Parathyroid adenoma (tissue), 2 donors: ENCODE results near the gene MAGI2.

Experiments
- H2AFZ ChIP-seq: fragments of 300-600 bp; sonication (generic); one replicate; pipeline ENCODE4 v1.7.0; 2017; ENCODE audit warnings: antibody characterized with exemption, mild to moderate bottlenecking
- H3K27ac ChIP-seq: fragments of 300-600 bp; sonication (generic); one replicate; pipeline ENCODE4 v1.7.0; 2017
- H3K27me3 ChIP-seq: fragments of 300-600 bp; sonication (generic); one replicate; pipeline ENCODE4 v1.7.0; 2017; ENCODE audit warnings: low read length; ENCODE audit not compliant: control insufficient read depth, insufficient read depth
- H3K36me3 ChIP-seq: fragments of 300-600 bp; sonication (generic); one replicate; pipeline ENCODE4 v1.7.0; 2017; ENCODE audit warnings: low read length; ENCODE audit not compliant: control insufficient read depth, insufficient read depth
- H3K4me1 ChIP-seq: fragments of 300-600 bp; sonication (generic); one replicate; pipeline ENCODE4 v1.7.0; 2017; ENCODE audit warnings: control low read depth
- H3K4me2 ChIP-seq: fragments of 300-600 bp; sonication (generic); one replicate; pipeline ENCODE4 v1.7.0; 2017; ENCODE audit warnings: low read length
- H3K4me3 ChIP-seq: fragments of 300-600 bp; sonication (generic); one replicate; pipeline ENCODE4 v1.7.0; 2017; ENCODE audit warnings: low read depth, low read length
- H3K79me2 ChIP-seq: fragments of 300-600 bp; sonication (generic); one replicate; pipeline ENCODE4 v1.7.0; 2017; ENCODE audit warnings: control low read depth
- H3K9ac ChIP-seq: fragments of 300-600 bp; sonication (generic); one replicate; pipeline ENCODE4 v1.7.0; 2017; ENCODE audit warnings: mild to moderate bottlenecking
- H3K9me3 ChIP-seq: fragments of 300-600 bp; sonication (generic); one replicate; pipeline ENCODE4 v1.7.0; 2017; ENCODE audit warnings: low read length; ENCODE audit not compliant: control insufficient read depth
- TF ChIP-seq, protein P1 (sequence below): fragments of 300-600 bp; sonication (generic); IDR thresholded peaks from one replicate; pipeline ENCODE4 v1.7.0; 2017; ENCODE audit warnings: antibody characterized with exemption, mild to moderate bottlenecking
- donor health status: primary hyperparathyroidism.

The MAGI2 gene

DNA sequence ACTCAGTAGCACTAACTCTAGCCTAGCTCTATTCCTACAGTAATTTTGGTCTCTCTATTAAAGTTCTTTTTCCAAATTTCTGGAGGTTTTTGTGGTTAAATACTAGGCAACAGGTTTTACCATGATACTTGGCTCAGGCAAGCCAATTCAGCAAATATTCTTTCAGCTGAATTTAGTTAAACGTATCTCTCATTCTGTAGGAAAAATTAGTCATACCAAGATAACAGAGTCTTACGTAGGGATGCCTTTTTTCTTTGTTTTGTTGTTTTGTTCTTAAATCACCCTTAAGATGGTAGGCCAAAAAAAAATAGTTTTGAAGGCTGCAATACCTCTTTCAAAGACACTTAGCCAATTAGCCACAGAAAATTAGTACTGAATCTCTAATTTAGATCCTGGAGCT is 180.5 kb downstream of the MAGI2 start:
- no peak overlapping the region for H3K4me2 ChIP-seq
- TF ChIP-seq, protein P1, sequence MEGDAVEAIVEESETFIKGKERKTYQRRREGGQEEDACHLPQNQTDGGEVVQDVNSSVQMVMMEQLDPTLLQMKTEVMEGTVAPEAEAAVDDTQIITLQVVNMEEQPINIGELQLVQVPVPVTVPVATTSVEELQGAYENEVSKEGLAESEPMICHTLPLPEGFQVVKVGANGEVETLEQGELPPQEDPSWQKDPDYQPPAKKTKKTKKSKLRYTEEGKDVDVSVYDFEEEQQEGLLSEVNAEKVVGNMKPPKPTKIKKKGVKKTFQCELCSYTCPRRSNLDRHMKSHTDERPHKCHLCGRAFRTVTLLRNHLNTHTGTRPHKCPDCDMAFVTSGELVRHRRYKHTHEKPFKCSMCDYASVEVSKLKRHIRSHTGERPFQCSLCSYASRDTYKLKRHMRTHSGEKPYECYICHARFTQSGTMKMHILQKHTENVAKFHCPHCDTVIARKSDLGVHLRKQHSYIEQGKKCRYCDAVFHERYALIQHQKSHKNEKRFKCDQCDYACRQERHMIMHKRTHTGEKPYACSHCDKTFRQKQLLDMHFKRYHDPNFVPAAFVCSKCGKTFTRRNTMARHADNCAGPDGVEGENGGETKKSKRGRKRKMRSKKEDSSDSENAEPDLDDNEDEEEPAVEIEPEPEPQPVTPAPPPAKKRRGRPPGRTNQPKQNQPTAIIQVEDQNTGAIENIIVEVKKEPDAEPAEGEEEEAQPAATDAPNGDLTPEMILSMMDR, result no peak
- no peaks in the 10 kb centered on the region for H3K79me2 ChIP-seq
- no peak overlapping the region for H2AFZ ChIP-seq
- H3K27me3 ChIP-seq, result no peaks in the 10 kb centered on the region
- no peak overlapping the region for H3K27ac ChIP-seq
- H3K9ac ChIP-seq, result no peak overlapping the region
- H3K4me3 ChIP-seq, result no peak overlapping the region
- no peaks in the 10 kb centered on the region for H3K4me1 ChIP-seq
- no peaks in the 10 kb centered on the region for H3K36me3 ChIP-seq
- no peaks in the 10 kb centered on the region for H3K9me3 ChIP-seq

DNA sequence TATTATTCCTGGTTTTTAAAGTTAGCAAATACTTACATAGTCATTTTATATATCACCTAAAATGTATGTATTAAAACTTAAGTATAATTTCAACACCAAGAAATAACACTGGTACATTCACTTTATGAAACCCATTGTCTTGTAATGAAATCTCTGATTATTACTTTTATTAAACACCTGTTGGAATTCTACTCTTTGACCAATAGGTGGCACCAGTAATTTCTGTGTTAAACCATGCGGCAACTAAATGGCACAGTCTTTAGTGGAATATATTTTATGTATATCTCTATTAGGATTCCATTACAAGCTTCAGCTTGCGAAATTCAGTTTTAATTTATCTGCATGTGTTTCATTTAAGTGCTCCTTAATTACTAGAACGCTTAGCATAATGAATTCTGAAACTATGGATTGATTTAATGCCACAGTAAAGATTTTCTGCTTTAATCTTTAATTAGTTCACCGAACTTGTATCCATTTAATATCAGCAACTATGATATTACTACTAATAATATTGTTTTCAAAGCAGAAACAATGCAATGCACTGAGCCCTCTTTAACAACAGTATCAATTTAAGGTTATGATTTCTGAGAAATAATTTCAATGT is 181.3 kb downstream of the MAGI2 start:
- no peak overlapping the region for H3K4me3 ChIP-seq
- H3K27ac ChIP-seq, result no peak overlapping the region
- TF ChIP-seq, protein P1, result peak; percentile 65

DNA sequence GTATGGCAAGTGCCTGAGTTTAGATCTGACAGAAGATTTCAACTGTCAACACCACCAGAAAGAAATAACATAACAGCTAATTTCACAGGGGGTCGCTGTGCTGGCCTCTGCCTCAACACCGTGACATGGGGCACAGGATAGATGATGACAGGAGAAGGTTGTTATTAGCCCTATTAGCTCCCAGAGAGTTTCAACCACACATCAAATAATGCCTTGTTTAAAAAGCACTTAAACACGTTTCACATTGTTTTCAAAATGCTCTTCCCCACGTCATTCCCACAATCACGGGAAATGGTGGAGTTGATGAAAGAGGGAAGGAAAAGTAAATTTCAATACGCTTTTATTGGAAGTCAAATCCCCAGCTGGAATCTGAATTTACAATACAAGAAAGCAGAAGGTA is 184.7 kb downstream of the MAGI2 start:
- Histone ChIP-seq H3K4me1 (no peaks in the 10 kb centered on the region), H3K79me2 (no peaks in the 10 kb centered on the region), H3K9me3 (no peaks in the 10 kb centered on the region), H3K36me3 (no peaks in the 10 kb centered on the region), H3K9ac (no peak overlapping the region), H2AFZ (no peak overlapping the region), H3K27ac (no peak overlapping the region), H3K4me3 (no peak overlapping the region), H3K4me2 (no peak overlapping the region), H3K27me3 (no peaks in the 10 kb centered on the region)
- TF ChIP-seq, protein P1, result no peak

More for the DNA sequence above, 181.3 kb downstream of the MAGI2 start:
- no peaks in the 10 kb centered on the region for H3K9me3 ChIP-seq
- no peaks in the 10 kb centered on the region for H3K79me2 ChIP-seq
- no peak overlapping the region for H3K4me2 ChIP-seq
- H3K36me3 ChIP-seq, result no peaks in the 10 kb centered on the region
- H3K4me1 ChIP-seq, result no peaks in the 10 kb centered on the region
- no peak overlapping the region for H3K9ac ChIP-seq
- H3K27me3 ChIP-seq, result no peaks in the 10 kb centered on the region
- no peak overlapping the region for H2AFZ ChIP-seq

DNA sequence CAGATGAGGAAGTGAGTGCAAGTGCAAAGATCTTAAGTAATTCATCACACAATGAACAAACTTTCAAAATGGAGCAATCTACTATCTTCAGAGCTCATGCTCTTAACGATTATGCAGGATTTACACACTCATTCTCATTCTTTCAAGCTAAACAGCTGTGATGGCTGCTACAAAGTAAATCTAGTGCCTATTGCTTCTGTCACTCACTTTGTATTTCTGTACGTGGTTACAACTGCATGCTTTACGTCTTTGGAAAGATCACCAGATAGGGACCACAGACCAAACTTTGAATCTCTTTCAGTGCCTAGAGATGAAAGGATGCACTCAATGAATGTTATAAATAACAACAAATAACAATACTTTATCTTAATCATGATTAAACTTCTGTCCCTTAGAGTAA is 194.6 kb downstream of the MAGI2 start:
- Histone ChIP-seq H3K4me3 (no peak overlapping the region), H3K9me3 (no peaks in the 10 kb centered on the region), H3K36me3 (no peaks in the 10 kb centered on the region), H2AFZ (no peak overlapping the region), H3K4me1 (no peaks in the 10 kb centered on the region), H3K9ac (no peak overlapping the region), H3K27ac (no peak overlapping the region), H3K4me2 (no peak overlapping the region), H3K27me3 (no peaks in the 10 kb centered on the region), H3K79me2 (no peaks in the 10 kb centered on the region)
- TF ChIP-seq, protein P1, result no peak

DNA sequence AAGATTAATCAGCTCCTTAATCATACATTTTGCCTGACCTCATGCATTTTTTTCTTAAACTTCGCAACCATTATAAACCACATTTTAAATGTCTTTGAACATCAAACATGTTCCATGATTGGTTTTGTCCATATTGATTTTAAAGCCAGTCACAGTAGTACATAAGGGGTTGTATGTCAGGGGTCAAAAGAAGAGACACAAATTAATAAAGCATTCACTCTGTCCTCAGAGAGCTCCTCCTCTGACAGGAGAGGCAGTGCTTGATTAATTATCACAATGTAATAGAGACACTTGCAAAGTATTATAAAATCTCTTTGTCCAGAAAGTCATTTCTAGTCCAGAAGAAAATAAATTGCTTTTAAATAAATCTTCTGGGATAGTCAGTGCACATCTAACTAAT is 195.5 kb downstream of the MAGI2 start:
- Histone ChIP-seq H3K9me3 (no peaks in the 10 kb centered on the region), H3K36me3 (no peaks in the 10 kb centered on the region), H3K4me3 (no peak overlapping the region), H3K27ac (no peak overlapping the region), H3K4me1 (no peaks in the 10 kb centered on the region), H3K27me3 (no peaks in the 10 kb centered on the region), H3K9ac (no peak overlapping the region), H3K4me2 (no peak overlapping the region), H2AFZ (no peak overlapping the region), H3K79me2 (no peaks in the 10 kb centered on the region)
- TF ChIP-seq, protein P1, result no peak
